ENCODE data around the gene PIM1.

Gene PIM1

DNA sequence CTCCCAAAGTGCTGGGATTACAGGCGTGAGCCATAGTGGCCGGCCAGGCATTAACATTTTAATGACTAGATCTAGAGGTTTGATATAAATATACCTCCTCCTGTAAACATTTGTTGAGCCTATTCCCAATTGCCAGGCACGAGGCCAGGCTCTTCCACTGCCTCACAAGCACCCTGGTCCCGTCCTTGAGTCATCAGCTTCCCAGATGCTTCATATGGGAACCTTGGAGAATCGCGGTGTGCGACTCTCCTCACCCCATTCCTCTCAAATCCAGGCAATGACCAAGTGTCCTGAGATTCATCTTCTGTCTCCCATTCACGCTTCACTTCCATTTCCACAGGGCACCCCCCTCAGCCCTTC lies 35.9 kb upstream of the PIM1 start:
- H3K27ac ChIP-seq, result peak overlapping the region; percentile 41 to 89
- TF ChIP-seq, protein P1, sequence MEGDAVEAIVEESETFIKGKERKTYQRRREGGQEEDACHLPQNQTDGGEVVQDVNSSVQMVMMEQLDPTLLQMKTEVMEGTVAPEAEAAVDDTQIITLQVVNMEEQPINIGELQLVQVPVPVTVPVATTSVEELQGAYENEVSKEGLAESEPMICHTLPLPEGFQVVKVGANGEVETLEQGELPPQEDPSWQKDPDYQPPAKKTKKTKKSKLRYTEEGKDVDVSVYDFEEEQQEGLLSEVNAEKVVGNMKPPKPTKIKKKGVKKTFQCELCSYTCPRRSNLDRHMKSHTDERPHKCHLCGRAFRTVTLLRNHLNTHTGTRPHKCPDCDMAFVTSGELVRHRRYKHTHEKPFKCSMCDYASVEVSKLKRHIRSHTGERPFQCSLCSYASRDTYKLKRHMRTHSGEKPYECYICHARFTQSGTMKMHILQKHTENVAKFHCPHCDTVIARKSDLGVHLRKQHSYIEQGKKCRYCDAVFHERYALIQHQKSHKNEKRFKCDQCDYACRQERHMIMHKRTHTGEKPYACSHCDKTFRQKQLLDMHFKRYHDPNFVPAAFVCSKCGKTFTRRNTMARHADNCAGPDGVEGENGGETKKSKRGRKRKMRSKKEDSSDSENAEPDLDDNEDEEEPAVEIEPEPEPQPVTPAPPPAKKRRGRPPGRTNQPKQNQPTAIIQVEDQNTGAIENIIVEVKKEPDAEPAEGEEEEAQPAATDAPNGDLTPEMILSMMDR (IDR thresholded peaks at IDR 0.05), result no peak
- H3K4me3 ChIP-seq, result no peak overlapping the region
- no peak for DNase-seq (ENCODE audit: low spot score)

DNA sequence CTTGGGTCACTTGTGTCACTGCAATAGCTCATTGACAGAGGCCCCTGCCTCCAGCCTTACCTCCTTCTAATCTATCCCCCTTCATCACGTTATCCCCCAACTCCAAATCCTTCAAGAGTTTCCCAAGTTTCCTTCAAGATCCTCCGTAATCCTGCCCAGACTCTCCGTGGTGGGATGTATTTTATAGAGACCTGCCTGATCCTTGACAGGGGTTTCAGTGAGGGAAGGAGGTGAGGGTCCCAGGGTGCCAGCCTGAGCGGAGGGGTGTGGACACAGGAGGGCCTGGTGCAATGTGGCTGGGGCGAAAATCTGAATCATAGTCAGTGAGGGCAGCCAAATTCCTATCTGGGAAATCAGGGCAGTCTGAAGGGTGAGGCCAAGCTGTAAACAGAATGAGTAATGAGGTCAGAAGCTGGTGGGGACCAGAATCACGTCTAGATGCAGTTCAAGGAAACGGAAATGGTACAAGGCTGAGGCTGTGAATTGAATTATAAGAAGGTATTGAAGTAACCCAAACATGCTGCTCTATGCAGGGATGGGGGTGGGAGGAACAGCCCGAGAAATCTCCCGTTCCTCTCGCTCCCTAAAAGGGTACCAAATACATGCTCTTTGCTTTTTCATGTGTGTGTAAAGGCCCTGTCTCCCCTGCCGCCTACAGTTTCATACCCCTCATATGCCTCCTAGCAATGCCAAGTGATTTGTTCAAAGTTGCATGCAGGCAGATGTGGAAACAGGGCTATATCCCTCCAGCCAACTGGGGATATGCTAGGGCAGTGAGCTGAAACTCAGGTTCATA lies 35.4 kb upstream of the PIM1 start:
- H3K27ac ChIP-seq, result peak overlapping the region; percentile 41 to 89

DNA sequence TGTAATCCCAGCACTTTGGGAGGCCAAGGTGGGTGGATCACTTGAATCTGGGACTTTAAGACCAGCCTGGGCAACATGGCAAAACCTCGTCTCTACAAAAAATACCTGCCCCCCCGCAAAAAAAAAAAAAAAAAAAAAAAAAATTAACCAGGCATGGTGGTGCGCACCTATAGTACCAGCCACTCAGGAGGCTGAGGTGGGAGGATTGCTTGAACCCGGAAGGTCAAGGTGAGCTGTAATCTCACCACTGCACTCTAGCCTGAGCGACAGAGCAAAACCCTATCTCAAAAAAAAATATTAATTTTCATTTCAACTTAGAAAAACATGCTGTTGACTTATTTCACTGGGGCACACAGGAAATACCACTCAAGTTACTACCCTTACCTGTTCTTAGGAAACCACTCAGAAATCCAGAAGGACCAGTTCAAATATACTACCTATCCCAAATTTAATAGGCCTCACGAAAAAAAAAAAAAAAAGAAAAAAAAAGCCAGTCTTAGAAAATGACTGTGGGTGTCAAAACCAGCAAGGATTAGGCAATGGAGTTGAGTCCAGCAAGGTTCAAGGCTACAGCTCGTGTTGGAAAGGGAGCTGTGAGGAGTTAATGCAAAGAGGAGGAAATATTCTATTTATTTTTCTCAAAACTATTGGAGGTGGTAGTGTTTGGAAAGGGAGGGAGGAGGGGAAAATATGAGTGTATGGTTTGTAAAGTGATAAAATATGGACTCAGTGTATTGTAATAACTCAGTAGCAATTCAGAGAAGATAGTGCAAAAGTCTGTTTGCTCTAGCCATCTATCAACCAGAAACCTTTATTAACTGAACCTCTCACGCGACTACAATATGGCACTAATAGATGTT lies 33.9 kb upstream of the PIM1 start:
- TF ChIP-seq, protein P1 (IDR thresholded peaks at IDR 0.05), result no peak
- H3K27ac ChIP-seq, result no peak overlapping the region
- DNase-seq (ENCODE audit: low spot score), result no peak
- no peak overlapping the region for H3K4me3 ChIP-seq

More for the DNA sequence above, 35.4 kb upstream of the PIM1 start:
- TF ChIP-seq, protein P1 (IDR thresholded peaks at IDR 0.05), result no peak
- no peak for DNase-seq (ENCODE audit: low spot score)
- peak overlapping the region; percentile 36 for H3K4me3 ChIP-seq

DNA sequence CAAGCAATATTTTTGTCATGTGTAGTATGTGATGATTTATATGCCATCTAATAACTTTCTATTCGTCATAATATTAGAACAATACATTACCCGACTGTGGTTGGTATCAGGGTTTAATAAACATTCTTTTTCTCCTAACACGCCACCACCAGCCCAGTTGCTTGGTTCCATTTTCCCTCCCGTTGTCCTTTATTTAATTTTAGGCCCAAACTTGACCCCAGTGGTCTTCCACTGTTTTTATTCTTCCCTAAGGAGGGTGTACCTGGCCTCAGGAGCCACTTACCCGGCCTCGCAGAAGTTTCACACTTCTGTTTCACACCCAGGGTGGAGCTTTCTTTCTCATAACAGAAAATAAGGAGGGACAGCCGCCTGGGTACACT lies 33.1 kb upstream of the PIM1 start:
- no peak overlapping the region for H3K27ac ChIP-seq
- no peak for DNase-seq (ENCODE audit: low spot score)
- TF ChIP-seq, protein P1 (IDR thresholded peaks at IDR 0.05), result no peak
- no peak overlapping the region for H3K4me3 ChIP-seq

DNA sequence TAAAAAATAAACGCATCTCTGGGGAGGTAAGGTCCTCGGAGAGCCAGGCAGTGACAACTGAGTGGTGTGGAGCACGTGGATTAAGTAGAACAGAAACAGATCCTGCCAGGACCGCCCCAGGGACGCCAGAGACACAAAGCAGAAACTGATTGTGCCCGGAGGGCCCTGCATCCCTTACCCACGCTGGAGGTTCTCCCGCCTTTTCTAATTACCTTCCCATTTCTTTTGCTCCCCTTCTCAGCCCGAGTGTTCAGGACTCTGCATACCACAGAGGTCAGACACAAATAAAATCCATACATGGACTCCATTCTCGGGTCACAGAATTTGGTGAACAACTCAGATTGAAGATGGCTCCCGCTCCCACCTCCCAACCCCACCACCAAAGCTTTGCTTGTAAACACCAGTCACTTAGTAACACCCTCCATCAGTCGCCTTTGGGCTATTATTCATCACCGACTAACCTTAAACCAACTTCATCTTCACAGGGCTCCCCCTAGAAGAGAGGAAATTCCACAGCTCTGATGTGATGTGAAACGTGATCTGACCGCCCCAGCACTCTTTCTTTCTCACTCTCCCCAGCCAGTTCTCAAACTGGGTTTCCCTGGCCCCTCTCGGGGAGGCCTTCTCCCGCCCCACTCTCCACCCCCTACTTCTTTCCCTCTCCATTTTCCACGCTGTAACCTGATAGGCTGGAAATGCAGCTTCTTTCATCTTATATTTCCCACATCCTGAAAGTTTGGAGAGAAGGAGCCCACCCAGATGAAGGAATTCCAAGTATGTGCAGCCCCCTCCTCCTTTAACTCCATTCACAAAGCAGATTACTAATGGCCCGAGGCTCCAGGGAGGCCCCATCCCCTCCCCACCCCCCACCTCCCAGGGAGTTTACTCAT lies 32.5 kb upstream of the PIM1 start:
- H3K27ac ChIP-seq, result peak overlapping the region; percentile 11 to 32
- no peak for DNase-seq (ENCODE audit: low spot score)
- H3K4me3 ChIP-seq, result no peak overlapping the region
- TF ChIP-seq, protein P1 (IDR thresholded peaks at IDR 0.05), result no peak

DNA sequence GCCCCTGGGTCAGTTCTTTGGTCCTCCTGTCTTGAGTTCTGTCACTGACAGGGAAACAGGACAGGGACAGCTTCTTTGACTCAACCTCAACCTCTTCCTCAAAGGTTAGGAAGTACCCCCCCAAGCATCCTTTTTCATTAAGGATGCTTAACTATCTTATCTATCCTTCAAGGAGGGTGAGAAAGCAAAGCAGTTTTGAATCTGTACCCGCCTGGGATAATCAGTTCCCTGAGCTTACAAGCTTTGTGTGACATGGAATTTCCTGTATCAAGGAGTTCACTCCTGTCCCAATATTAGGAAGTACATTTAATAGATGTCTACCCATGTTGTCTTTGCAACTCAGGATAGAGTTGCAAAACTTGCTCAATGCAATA lies 31.1 kb upstream of the PIM1 start:
- TF ChIP-seq, protein P1 (IDR thresholded peaks at IDR 0.05), result no peak

More for the DNA sequence above, 31.1 kb upstream of the PIM1 start:
- no peak for DNase-seq (ENCODE audit: low spot score)
- Histone ChIP-seq H3K4me3 (no peak overlapping the region), H3K27ac (no peak overlapping the region)

All from coronary artery (tissue), 2 donors.